Natural killer cell (primary cell): Measurements from ENCODE around the gene NLGN4X. TPM values are rescaled to one million over a fixed set of nuclear protein-coding genes. Genes with fewer than 3 reads are reported as not detected.

Experiments used
- ATAC-seq, 3 donors: fragments of 150-1000 bp in 2 of 3; fragments of 200-7000 bp in 1 of 3; cut with Tn5 transposase; 1 replicate in 1 of 3; 2 replicates in 2 of 3; pipeline ENCODE4 v1.10.0; 2021; ENCODE audit warnings: mild to moderate bottlenecking in 2 of 3, moderate library complexity in 2 of 3
- DNase-seq, 2 donors: peaks; one replicate each; pipeline versions ENCODE4 v3.0.0 to v3.0.0-alpha.2; 2013 to 2021; ENCODE audit warnings: mixed read lengths in 1 of 2
- H3K27ac ChIP-seq: one replicate; pipeline ENCODE4 v1.5.1; 2013; ENCODE audit warnings: mild to moderate bottlenecking, low read length
- H3K27me3 ChIP-seq: one replicate; pipeline ENCODE4 v1.6.1; 2013; ENCODE audit warnings: low read length; ENCODE audit not compliant: control insufficient read depth, insufficient read depth
- H3K36me3 ChIP-seq: one replicate; pipeline ENCODE4 v1.6.1; 2013; ENCODE audit warnings: low read length; ENCODE audit not compliant: control insufficient read depth, insufficient read depth
- H3K4me1 ChIP-seq: one replicate; pipeline ENCODE4 v1.6.1; 2013; ENCODE audit warnings: low read length; ENCODE audit not compliant: control insufficient read depth, insufficient read depth
- H3K4me3 ChIP-seq: one replicate; pipeline ENCODE4 v1.5.1; 2013; ENCODE audit warnings: low read length
- H3K9me3 ChIP-seq: one replicate; pipeline ENCODE4 v1.6.1; 2013; ENCODE audit warnings: low read length; ENCODE audit not compliant: control insufficient read depth, insufficient read depth
- H3K27ac Mint-ChIP-seq, 2 donors: one replicate each; pipeline ENCODE4 v1.8.0; 2022; ENCODE audit warnings: mild to moderate bottlenecking in 2 of 2, mixed read lengths in 2 of 2, moderate library complexity in 1 of 2
- H3K27me3 Mint-ChIP-seq, 2 donors: one replicate each; pipeline ENCODE4 v1.8.0; 2022; ENCODE audit warnings: low read depth in 2 of 2, mixed read lengths in 2 of 2
- H3K36me3 Mint-ChIP-seq: one replicate; pipeline ENCODE4 v1.8.0; 2022; ENCODE audit warnings: mixed read lengths
- H3K4me1 Mint-ChIP-seq, 2 donors: one replicate each; pipeline ENCODE4 v1.8.0; 2022; ENCODE audit warnings: mixed read lengths in 2 of 2
- H3K4me3 Mint-ChIP-seq: one replicate; pipeline ENCODE4 v1.8.0; 2022; ENCODE audit warnings: mild to moderate bottlenecking, moderate library complexity, mixed read lengths
- H3K9me3 Mint-ChIP-seq, 2 donors: one replicate each; pipeline ENCODE4 v1.8.0; 2022; ENCODE audit warnings: mixed read lengths in 2 of 2
- WGBS: methylation state at CpG from one replicate; pipeline ENCODE4 v1.1.7; 2013; ENCODE audit warnings: missing lambda C conversion rate; ENCODE audit not compliant: insufficient coverage; 5-methylcytosine and 5-hydroxymethylcytosine counted together
- intact Hi-C: fragments of 100-400 bp; cut with micrococcal nuclease; formaldehyde crosslinking; loops from one replicate; pipeline ENCODE4 v1.14.2; 2022
- total RNA-seq, 4 donors: library from RNA; stranded (reverse); fragments of 120-200 nt in 1 of 4; gene quantifications; one replicate each; pipeline versions ENCODE4 v1.2.3 to v1.2.4, GENCODE V29; 2013 to 2022
- TF ChIP-seq, protein P1 (sequence below): fragments of 200-600 bp; IDR thresholded peaks from one replicate; pipeline ENCODE4 v1.8.0; 2022; ENCODE audit warnings: antibody characterized with exemption

The NLGN4X gene
- total RNA-seq = not detected
- 0.18 TPM for total RNA-seq (2013)

DNA sequence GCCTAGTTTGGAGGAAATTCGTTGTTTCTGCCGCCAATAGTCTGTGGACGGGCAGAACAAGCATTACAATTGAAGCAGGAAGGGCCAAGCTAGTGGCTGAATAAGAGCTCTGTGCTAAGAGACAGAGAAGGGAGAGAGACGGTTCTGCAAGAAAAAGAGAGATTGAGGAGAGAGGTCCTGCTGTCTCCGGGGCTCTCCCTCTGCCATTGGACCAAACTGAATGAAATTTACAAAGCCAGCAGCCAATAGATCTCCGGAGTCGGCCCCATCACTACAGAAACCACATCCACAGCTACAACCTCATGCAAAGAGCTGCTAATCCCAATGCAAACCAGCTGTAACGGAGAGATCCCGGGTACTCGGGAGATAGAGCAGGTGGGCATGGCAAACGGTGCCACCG is at the start of gene NLGN4X:
Gene NLGN4X (minus strand): TSS at position 148 of the 400 bp plus-strand sequence. CDS start 77,401 bp downstream, outside the sequence.
- intact Hi-C loops = no loop called here
- no peaks in the 10 kb centered on the region for H3K9me3 ChIP-seq
- 7% methylated on average over 12 of the region's 12 CpGs for WGBS
- Mint-ChIP-seq H3K27ac (no peak within 1 kb of the TSS), H3K27me3 (peaks cover 12 to 33% of the 10 kb centered on the region in 2 donors), H3K4me3 (no peak within 1 kb of the TSS), H3K4me1 (no peaks in the 10 kb centered on the region), H3K36me3 (peaks cover 18% of the 10 kb centered on the region), H3K9me3 (peaks cover 2 to 8% of the 10 kb centered on the region in 2 donors)
- peaks cover 3% of the 10 kb centered on the region for H3K27me3 ChIP-seq
- no peaks in the 10 kb centered on the region for H3K36me3 ChIP-seq
- no peak within 1 kb of the TSS for H3K27ac ChIP-seq
- H3K4me1 ChIP-seq = no peaks in the 10 kb centered on the region
- ATAC-seq = no peak
- DNase-seq = no peak
- H3K4me3 ChIP-seq = no peak within 1 kb of the TSS
- TF ChIP-seq, protein P1, sequence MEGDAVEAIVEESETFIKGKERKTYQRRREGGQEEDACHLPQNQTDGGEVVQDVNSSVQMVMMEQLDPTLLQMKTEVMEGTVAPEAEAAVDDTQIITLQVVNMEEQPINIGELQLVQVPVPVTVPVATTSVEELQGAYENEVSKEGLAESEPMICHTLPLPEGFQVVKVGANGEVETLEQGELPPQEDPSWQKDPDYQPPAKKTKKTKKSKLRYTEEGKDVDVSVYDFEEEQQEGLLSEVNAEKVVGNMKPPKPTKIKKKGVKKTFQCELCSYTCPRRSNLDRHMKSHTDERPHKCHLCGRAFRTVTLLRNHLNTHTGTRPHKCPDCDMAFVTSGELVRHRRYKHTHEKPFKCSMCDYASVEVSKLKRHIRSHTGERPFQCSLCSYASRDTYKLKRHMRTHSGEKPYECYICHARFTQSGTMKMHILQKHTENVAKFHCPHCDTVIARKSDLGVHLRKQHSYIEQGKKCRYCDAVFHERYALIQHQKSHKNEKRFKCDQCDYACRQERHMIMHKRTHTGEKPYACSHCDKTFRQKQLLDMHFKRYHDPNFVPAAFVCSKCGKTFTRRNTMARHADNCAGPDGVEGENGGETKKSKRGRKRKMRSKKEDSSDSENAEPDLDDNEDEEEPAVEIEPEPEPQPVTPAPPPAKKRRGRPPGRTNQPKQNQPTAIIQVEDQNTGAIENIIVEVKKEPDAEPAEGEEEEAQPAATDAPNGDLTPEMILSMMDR = no peak

DNA sequence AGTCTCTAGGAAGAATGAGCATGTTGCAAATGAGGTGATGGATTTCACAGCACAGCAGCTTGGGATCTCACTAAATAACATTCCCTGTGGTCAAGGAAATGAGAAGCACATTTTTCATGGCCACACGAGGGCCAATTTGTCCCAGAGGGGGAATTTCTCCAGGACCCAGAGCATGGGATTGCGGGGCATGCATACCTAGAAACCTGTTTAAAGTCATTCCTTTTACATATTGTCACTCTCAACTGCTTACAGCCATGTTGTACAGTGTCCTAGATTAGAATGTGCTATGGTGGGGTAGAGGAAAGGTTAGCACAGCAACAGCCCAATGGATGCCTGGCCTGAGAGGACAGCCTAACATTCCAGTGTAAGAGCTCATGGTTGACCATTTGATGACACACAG is 37.4 kb upstream of the NLGN4X start:
- TF ChIP-seq, protein P1 = no peak
- Mint-ChIP-seq H3K9me3 (no peaks in the 10 kb centered on the region), H3K4me1 (no peaks in the 10 kb centered on the region), H3K36me3 (no peaks in the 10 kb centered on the region), H3K27ac (no peak overlapping the region), H3K4me3 (no peak overlapping the region), H3K27me3 (no peaks in the 10 kb centered on the region)
- ATAC-seq (no peak), DNase-seq (no peak)
- H3K4me3 ChIP-seq = no peak overlapping the region
- no peak overlapping the region for H3K27ac ChIP-seq
- no peaks in the 10 kb centered on the region for H3K36me3 ChIP-seq
- no peaks in the 10 kb centered on the region for H3K9me3 ChIP-seq
- intact Hi-C loops = no loop called here
- no peaks in the 10 kb centered on the region for H3K4me1 ChIP-seq
- WGBS = 55% methylated on average over 1 of the region's 2 CpGs
- H3K27me3 ChIP-seq = no peaks in the 10 kb centered on the region

DNA sequence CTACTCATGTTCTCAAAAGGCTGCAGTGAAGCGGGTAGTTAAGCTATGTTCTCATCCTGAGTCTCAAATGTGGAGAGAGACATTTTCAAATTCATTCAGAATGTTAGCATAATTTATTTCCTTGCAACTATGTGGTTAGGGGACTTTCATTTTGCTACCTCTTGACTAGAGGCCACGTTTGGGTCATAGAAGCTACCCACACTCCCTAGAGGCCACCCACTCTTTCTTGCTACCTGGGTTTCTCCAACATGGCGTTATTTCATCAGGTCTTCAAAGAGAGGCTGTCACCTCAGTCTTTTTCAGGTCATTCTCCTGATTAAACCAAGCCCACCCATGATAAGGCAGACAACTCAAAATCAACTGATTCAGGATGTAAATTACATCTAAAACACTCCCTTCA is 34.3 kb upstream of the NLGN4X start:
- Mint-ChIP-seq H3K27ac (no peak overlapping the region), H3K9me3 (peaks cover 0 to 2% of the 10 kb centered on the region in 2 donors), H3K4me1 (no peaks in the 10 kb centered on the region), H3K27me3 (no peaks in the 10 kb centered on the region), H3K36me3 (no peaks in the 10 kb centered on the region), H3K4me3 (no peak overlapping the region)
- Histone ChIP-seq H3K4me1 (no peaks in the 10 kb centered on the region), H3K27ac (no peak overlapping the region), H3K4me3 (no peak overlapping the region), H3K9me3 (no peaks in the 10 kb centered on the region), H3K36me3 (no peaks in the 10 kb centered on the region), H3K27me3 (no peaks in the 10 kb centered on the region)
- ATAC-seq (no peak), DNase-seq (no peak)
- intact Hi-C loops = no loop called here
- 42% methylated on average over 2 of the region's 3 CpGs for WGBS
- TF ChIP-seq, protein P1 = no peak

DNA sequence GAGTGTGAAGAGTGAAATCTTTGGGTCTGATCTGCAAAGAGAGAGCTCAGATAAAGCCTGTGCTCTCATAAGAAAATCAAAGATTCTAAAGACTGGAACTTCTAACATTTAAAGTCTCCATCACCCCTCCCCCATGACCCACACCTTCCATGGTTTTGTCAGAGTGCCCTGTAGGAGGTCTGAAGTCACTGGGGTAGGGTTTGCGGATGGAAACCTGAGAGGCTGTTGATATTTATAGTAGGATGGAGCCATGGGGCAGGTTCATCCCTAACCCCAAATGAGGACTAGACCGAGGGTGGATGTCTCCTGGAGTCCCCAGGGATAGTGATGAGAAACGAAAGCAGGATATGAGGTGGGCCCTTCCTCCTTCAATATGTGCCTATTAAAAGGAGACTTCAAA is 28.4 kb upstream of the NLGN4X start:
- ATAC-seq (no peak), DNase-seq (no peak)
- Histone ChIP-seq H3K27me3 (no peaks in the 10 kb centered on the region), H3K9me3 (peaks cover 3% of the 10 kb centered on the region), H3K27ac (no peak overlapping the region), H3K36me3 (no peaks in the 10 kb centered on the region), H3K4me3 (no peak overlapping the region), H3K4me1 (no peaks in the 10 kb centered on the region)
- TF ChIP-seq, protein P1 = no peak
- Mint-ChIP-seq H3K27ac (no peak overlapping the region), H3K4me1 (no peaks in the 10 kb centered on the region), H3K36me3 (peaks cover 5% of the 10 kb centered on the region), H3K4me3 (no peak overlapping the region), H3K27me3 (no peaks in the 10 kb centered on the region), H3K9me3 (peaks cover 8 to 9% of the 10 kb centered on the region in 2 donors)
- 80% methylated on average over 1 of the region's 3 CpGs for WGBS
- intact Hi-C loops = no loop called here
